HG02840 (cell line): ENCODE data around the gene ZSCAN30.
"Not testable (repeated sequence)": the region's sequence is repeated elsewhere in the genome, so short reads cannot be mapped to it uniquely, and the experiment has no call there.

ENCODE experiments used
- ATAC-seq: cut with Tn5 transposase; IDR thresholded peaks from one replicate; pipeline ENCODE4 v1.9.1; 2021; ENCODE audit warnings: mild to moderate bottlenecking, moderate library complexity, moderate number of reproducible peaks; ENCODE audit not compliant: unreplicated experiment, low FRiP score

ZSCAN30 gene

GRCh38 chr18:35241448-35241804 lies 48.6 kb downstream of the ZSCAN30 start:
- ATAC-seq: no peak

- peak; percentile 99 for ATAC-seq
These were observed 49.2 kb downstream of the ZSCAN30 start, which contains the start of gene ZNF397 for GRCh38 chr18:35240664-35241447. Gene ZNF397, plus strand, starts transcription at chr18:35241034. Its CDS starts 1,437 bp downstream, at chr18:35242471.

- ATAC-seq: no peak
These were observed 50.7 kb downstream of the ZSCAN30 start for GRCh38 chr18:35239314-35239713.

GRCh38 chr18:35236571-35237363 lies 53.3 kb downstream of the ZSCAN30 start:
- ATAC-seq: no peak

GRCh38 chr18:35231052-35231451 lies 59.0 kb downstream of the ZSCAN30 start:
- peak; percentile 80 for ATAC-seq

GRCh38 chr18:35227254-35227653 lies 62.8 kb downstream of the ZSCAN30 start:
- no peak for ATAC-seq

GRCh38 chr18:35223797-35224196 lies 66.2 kb downstream of the ZSCAN30 start:
- no peak for ATAC-seq

GRCh38 chr18:35220424-35220823 lies 69.6 kb downstream of the ZSCAN30 start:
- no peak for ATAC-seq

- ATAC-seq: not testable (repeated sequence)
These were observed 70.7 kb downstream of the ZSCAN30 start for GRCh38 chr18:35219331-35219730.

- ATAC-seq: not testable (repeated sequence)
These were observed 73.4 kb downstream of the ZSCAN30 start for GRCh38 chr18:35216611-35217010.

- no peak for ATAC-seq
These were observed 75.0 kb downstream of the ZSCAN30 start for GRCh38 chr18:35215026-35215425.

- ATAC-seq: not testable (repeated sequence)
These were observed 84.1 kb downstream of the ZSCAN30 start for GRCh38 chr18:35205746-35206458.

- ATAC-seq: no peak
These were observed 84.8 kb downstream of the ZSCAN30 start for GRCh38 chr18:35205199-35205712.

GRCh38 chr18:35203067-35203466 lies 87.0 kb downstream of the ZSCAN30 start:
- no peak for ATAC-seq

GRCh38 chr18:35201256-35201931 lies 88.6 kb downstream of the ZSCAN30 start:
- ATAC-seq: no peak
